ENCODE results near the gene TAGAP.

Gene TAGAP

DNA sequence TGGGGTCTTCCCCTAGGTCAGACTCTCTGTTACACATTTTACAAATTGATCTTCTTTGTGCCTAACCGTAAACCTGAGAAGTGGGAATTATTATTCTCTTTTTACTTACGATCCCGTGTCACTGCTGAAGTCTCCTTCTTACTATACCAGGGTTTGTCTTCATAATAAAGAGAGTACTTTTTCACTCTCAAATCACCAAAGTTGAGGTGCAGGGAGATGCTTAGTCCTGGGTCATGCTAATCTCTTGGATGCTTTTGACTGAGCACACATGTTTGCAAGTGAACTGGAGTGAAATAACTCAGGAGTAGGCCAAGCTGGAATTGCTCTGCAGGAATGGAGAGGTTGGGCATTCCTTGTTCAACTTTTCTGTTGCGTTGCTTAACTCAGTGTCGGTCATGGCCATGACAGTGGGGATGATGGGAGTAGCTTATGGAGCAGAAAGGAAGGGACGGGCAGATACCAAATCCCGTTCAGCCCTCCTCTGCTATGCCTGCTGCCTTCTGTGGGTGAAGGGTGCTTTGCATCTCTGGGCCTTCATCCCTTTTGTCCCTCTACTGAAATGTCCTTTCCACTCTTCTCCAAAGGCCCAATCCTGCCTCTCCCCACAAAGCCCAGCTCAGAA is 15.2 kb upstream of the TAGAP start:
- ATAC-seq, result no peak
- no peak for TF ChIP-seq ZC3H10 (CRISPR knock-in tag; IDR thresholded peaks at IDR 0.05)
- TF ChIP-seq BACH2 (CRISPR knock-in tag; IDR thresholded peaks at IDR 0.05; ENCODE audit: borderline replicate concordance), result no peak
- TF ChIP-seq, protein P1, sequence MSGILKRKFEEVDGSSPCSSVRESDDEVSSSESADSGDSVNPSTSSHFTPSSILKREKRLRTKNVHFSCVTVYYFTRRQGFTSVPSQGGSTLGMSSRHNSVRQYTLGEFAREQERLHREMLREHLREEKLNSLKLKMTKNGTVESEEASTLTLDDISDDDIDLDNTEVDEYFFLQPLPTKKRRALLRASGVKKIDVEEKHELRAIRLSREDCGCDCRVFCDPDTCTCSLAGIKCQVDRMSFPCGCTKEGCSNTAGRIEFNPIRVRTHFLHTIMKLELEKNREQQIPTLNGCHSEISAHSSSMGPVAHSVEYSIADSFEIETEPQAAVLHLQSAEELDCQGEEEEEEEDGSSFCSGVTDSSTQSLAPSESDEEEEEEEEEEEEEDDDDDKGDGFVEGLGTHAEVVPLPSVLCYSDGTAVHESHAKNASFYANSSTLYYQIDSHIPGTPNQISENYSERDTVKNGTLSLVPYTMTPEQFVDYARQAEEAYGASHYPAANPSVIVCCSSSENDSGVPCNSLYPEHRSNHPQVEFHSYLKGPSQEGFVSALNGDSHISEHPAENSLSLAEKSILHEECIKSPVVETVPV (CRISPR knock-in tag; IDR thresholded peaks at IDR 0.05), result no peak
- no peak for TF ChIP-seq ESRRG (CRISPR knock-in tag; IDR thresholded peaks at IDR 0.05)
- TF ChIP-seq SNAI2 (CRISPR knock-in tag; IDR thresholded peaks at IDR 0.05), result no peak
- TF ChIP-seq, protein P2, sequence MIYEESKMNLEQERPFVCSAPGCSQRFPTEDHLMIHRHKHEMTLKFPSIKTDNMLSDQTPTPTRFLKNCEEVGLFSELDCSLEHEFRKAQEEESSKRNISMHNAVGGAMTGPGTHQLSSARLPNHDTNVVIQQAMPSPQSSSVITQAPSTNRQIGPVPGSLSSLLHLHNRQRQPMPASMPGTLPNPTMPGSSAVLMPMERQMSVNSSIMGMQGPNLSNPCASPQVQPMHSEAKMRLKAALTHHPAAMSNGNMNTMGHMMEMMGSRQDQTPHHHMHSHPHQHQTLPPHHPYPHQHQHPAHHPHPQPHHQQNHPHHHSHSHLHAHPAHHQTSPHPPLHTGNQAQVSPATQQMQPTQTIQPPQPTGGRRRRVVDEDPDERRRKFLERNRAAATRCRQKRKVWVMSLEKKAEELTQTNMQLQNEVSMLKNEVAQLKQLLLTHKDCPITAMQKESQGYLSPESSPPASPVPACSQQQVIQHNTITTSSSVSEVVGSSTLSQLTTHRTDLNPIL (CRISPR knock-in tag; IDR thresholded peaks at IDR 0.05; ENCODE audit: low read depth), result no peak
- TF ChIP-seq, protein P3, sequence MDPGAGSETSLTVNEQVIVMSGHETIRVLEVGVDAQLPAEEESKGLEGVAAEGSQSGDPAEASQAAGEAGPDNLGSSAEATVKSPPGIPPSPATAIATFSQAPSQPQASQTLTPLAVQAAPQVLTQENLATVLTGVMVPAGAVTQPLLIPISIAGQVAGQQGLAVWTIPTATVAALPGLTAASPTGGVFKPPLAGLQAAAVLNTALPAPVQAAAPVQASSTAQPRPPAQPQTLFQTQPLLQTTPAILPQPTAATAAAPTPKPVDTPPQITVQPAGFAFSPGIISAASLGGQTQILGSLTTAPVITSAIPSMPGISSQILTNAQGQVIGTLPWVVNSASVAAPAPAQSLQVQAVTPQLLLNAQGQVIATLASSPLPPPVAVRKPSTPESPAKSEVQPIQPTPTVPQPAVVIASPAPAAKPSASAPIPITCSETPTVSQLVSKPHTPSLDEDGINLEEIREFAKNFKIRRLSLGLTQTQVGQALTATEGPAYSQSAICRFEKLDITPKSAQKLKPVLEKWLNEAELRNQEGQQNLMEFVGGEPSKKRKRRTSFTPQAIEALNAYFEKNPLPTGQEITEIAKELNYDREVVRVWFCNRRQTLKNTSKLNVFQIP (CRISPR knock-in tag; IDR thresholded peaks at IDR 0.05; ENCODE audit: borderline replicate concordance, low read depth), result no peak
- no peak for TF ChIP-seq TCF4 (CRISPR knock-in tag; IDR thresholded peaks at IDR 0.05; ENCODE audit: borderline replicate concordance)
- TF ChIP-seq OSR1 (CRISPR knock-in tag; IDR thresholded peaks at IDR 0.05), result no peak
- TF ChIP-seq, protein P4, sequence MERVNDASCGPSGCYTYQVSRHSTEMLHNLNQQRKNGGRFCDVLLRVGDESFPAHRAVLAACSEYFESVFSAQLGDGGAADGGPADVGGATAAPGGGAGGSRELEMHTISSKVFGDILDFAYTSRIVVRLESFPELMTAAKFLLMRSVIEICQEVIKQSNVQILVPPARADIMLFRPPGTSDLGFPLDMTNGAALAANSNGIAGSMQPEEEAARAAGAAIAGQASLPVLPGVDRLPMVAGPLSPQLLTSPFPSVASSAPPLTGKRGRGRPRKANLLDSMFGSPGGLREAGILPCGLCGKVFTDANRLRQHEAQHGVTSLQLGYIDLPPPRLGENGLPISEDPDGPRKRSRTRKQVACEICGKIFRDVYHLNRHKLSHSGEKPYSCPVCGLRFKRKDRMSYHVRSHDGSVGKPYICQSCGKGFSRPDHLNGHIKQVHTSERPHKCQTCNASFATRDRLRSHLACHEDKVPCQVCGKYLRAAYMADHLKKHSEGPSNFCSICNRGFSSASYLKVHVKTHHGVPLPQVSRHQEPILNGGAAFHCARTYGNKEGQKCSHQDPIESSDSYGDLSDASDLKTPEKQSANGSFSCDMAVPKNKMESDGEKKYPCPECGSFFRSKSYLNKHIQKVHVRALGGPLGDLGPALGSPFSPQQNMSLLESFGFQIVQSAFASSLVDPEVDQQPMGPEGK (CRISPR knock-in tag; IDR thresholded peaks at IDR 0.05; ENCODE audit: borderline replicate concordance), result no peak
- no peak for TF ChIP-seq CSDC2 (CRISPR knock-in tag; IDR thresholded peaks at IDR 0.05)
- TF ChIP-seq ZNF565 (CRISPR knock-in tag; conservative IDR thresholded peaks at IDR 0.05; ENCODE audit: low read depth), result no peak
- no peak for TF ChIP-seq RARB (CRISPR knock-in tag; IDR thresholded peaks at IDR 0.05)
- TF ChIP-seq ZFP3 (CRISPR knock-in tag; IDR thresholded peaks at IDR 0.05), result no peak

DNA sequence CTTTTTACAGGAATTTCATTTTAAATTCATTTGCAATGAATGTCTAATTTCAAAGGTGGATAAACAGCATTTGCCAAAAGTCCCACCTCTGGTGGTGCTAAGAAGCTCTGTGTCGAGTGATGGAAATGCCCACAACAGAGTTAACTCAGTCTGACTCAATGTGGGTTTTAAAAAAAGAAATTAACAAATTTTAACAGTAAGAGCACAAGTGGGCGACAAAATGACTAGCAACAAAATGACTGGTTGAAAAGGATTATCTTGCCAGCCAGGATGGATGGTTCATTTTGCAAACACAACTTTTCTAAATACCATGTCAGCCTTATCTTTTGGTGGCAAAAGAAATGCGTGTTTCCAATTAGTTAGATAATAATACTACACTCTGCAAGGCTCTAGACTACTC is 14.3 kb upstream of the TAGAP start:
- no peak for ATAC-seq

GRCh38 chr6:159056899-159057298 is 12.1 kb upstream of the TAGAP start:
- TF ChIP-seq GLIS3 (CRISPR knock-in tag; IDR thresholded peaks at IDR 0.05) (no peak), BACH2 (CRISPR knock-in tag; IDR thresholded peaks at IDR 0.05; ENCODE audit: borderline replicate concordance) (no peak), TOX (CRISPR knock-in tag; IDR thresholded peaks at IDR 0.05; ENCODE audit: borderline replicate concordance) (no peak), ZFP30 (CRISPR knock-in tag; IDR thresholded peaks at IDR 0.05) (no peak), ZNF70 (CRISPR knock-in tag; IDR thresholded peaks at IDR 0.05) (no peak), ARNTL (CRISPR knock-in tag; IDR thresholded peaks at IDR 0.05; ENCODE audit: borderline replicate concordance, low read depth) (no peak), OSR1 (CRISPR knock-in tag; IDR thresholded peaks at IDR 0.05) (no peak), ZFP3 (CRISPR knock-in tag; IDR thresholded peaks at IDR 0.05) (no peak)
- TF ChIP-seq, protein P4 (CRISPR knock-in tag; IDR thresholded peaks at IDR 0.05; ENCODE audit: borderline replicate concordance), result no peak
- TF ChIP-seq, protein P3 (CRISPR knock-in tag; IDR thresholded peaks at IDR 0.05; ENCODE audit: borderline replicate concordance, low read depth), result no peak
- ATAC-seq, result no peak

More for the DNA sequence above, 14.3 kb upstream of the TAGAP start:
- TF ChIP-seq ESRRG (CRISPR knock-in tag; IDR thresholded peaks at IDR 0.05) (no peak), ZNF565 (CRISPR knock-in tag; conservative IDR thresholded peaks at IDR 0.05; ENCODE audit: low read depth) (no peak), SNAI2 (CRISPR knock-in tag; IDR thresholded peaks at IDR 0.05) (no peak), CSDC2 (CRISPR knock-in tag; IDR thresholded peaks at IDR 0.05) (no peak), OSR1 (CRISPR knock-in tag; IDR thresholded peaks at IDR 0.05) (no peak), ZFP3 (CRISPR knock-in tag; IDR thresholded peaks at IDR 0.05) (no peak), BACH2 (CRISPR knock-in tag; IDR thresholded peaks at IDR 0.05; ENCODE audit: borderline replicate concordance) (no peak), RARB (CRISPR knock-in tag; IDR thresholded peaks at IDR 0.05) (no peak), ZNF70 (CRISPR knock-in tag; IDR thresholded peaks at IDR 0.05) (no peak), PPARA (CRISPR knock-in tag; IDR thresholded peaks at IDR 0.05; ENCODE audit: borderline replicate concordance) (no peak), ZC3H10 (CRISPR knock-in tag; IDR thresholded peaks at IDR 0.05) (no peak)
- TF ChIP-seq, protein P2 (CRISPR knock-in tag; IDR thresholded peaks at IDR 0.05; ENCODE audit: low read depth), result no peak
- TF ChIP-seq, protein P3 (CRISPR knock-in tag; IDR thresholded peaks at IDR 0.05; ENCODE audit: borderline replicate concordance, low read depth), result no peak

Data from SK-N-SH treated with all-trans-retinoic acid at 6 μM for 48 hours (cell line).